ENCODE measurements around the gene ATP13A4.

Gene ATP13A4

GRCh38 chr3:193554811-193555210 is at the start of gene ATP13A4:
Gene ATP13A4 (minus strand): TSS chr3:193554895. CDS start chr3:193554799, 96 bp downstream.
- no peak for DNase-seq

- DNase-seq: no peak
Measured at GRCh38 chr3:193599393-193599792, 44.7 kb upstream of the ATP13A4 start.

GRCh38 chr3:193598202-193598601 is 43.5 kb upstream of the ATP13A4 start:
- no peak for DNase-seq

GRCh38 chr3:193595939-193596487 is 41.3 kb upstream of the ATP13A4 start:
- no peak for DNase-seq

- no peak for DNase-seq
Measured at GRCh38 chr3:193594946-193595689, 40.4 kb upstream of the ATP13A4 start.

GRCh38 chr3:193593668-193594030 is 39.0 kb upstream of the ATP13A4 start:
- no peak for DNase-seq

GRCh38 chr3:193592841-193593667 is 38.4 kb upstream of the ATP13A4 start, which contains the start of gene OPA1:
Gene OPA1 (plus strand): TSS chr3:193593208. CDS start chr3:193593378, 170 bp downstream.
- DNase-seq: peak; percentile 98

- no peak for DNase-seq
Measured at GRCh38 chr3:193590088-193590856, 35.6 kb upstream of the ATP13A4 start.

GRCh38 chr3:193589616-193590015 is 34.9 kb upstream of the ATP13A4 start:
- no peak for DNase-seq

- no peak for DNase-seq
Measured at GRCh38 chr3:193589129-193589528, 34.4 kb upstream of the ATP13A4 start.

- DNase-seq: no peak
Measured at GRCh38 chr3:193586526-193586925, 31.8 kb upstream of the ATP13A4 start.

GRCh38 chr3:193585530-193585929 is 30.8 kb upstream of the ATP13A4 start:
- DNase-seq: no peak

GRCh38 chr3:193574488-193575070 is 19.9 kb upstream of the ATP13A4 start:
- DNase-seq: no peak

- no peak for DNase-seq
Measured at GRCh38 chr3:193573403-193574191, 18.9 kb upstream of the ATP13A4 start.

- peak; percentile 57 for DNase-seq
Measured at GRCh38 chr3:193572426-193572908, 17.8 kb upstream of the ATP13A4 start.

GRCh38 chr3:193569119-193569518 is 14.4 kb upstream of the ATP13A4 start:
- DNase-seq: no peak

- DNase-seq: no peak
Measured at GRCh38 chr3:193564012-193564411, 9.3 kb upstream of the ATP13A4 start.

- no peak for DNase-seq
Measured at GRCh38 chr3:193563426-193563825, 8.7 kb upstream of the ATP13A4 start.

- DNase-seq: peak; percentile 1
Measured at GRCh38 chr3:193560870-193561269, 6.2 kb upstream of the ATP13A4 start.

- no peak for DNase-seq
Measured at GRCh38 chr3:193560091-193560490, 5.4 kb upstream of the ATP13A4 start.

GRCh38 chr3:193559100-193559499 is 4.4 kb upstream of the ATP13A4 start:
- DNase-seq: no peak

GRCh38 chr3:193556841-193557240 is 2.1 kb upstream of the ATP13A4 start:
- no peak for DNase-seq
